ENCODE results near the gene CHRNA3.

CHRNA3 gene

GRCh38 chr15:78638658-78639314 lies 18.0 kb upstream of the CHRNA3 start:
- H3K4me3 ChIP-seq (ENCODE audit: low read depth, low read length), result no peak overlapping the region
- DNase-seq (ENCODE audit: low read depth), result no peak

GRCh38 chr15:78637776-78638435 lies 17.1 kb upstream of the CHRNA3 start:
- no peak overlapping the region for H3K4me3 ChIP-seq (ENCODE audit: low read depth, low read length)
- DNase-seq (ENCODE audit: low read depth), result no peak

- DNase-seq (ENCODE audit: low read depth), result no peak
- H3K4me3 ChIP-seq (ENCODE audit: low read depth, low read length), result no peak overlapping the region
These were observed 15.6 kb upstream of the CHRNA3 start for GRCh38 chr15:78636378-78636859.

GRCh38 chr15:78635346-78635745 lies 14.6 kb upstream of the CHRNA3 start:
- no peak overlapping the region for H3K4me3 ChIP-seq (ENCODE audit: low read depth, low read length)
- no peak for DNase-seq (ENCODE audit: low read depth)

- H3K4me3 ChIP-seq (ENCODE audit: low read depth, low read length), result no peak overlapping the region
- DNase-seq (ENCODE audit: low read depth), result no peak
These were observed 13.7 kb upstream of the CHRNA3 start for GRCh38 chr15:78634210-78635145.

GRCh38 chr15:78633348-78633747 lies 12.6 kb upstream of the CHRNA3 start:
- no peak for DNase-seq (ENCODE audit: low read depth)
- H3K4me3 ChIP-seq (ENCODE audit: low read depth, low read length), result no peak overlapping the region

GRCh38 chr15:78630886-78631633 lies 10.3 kb upstream of the CHRNA3 start:
- no peak overlapping the region for H3K4me3 ChIP-seq (ENCODE audit: low read depth, low read length)
- no peak for DNase-seq (ENCODE audit: low read depth)

- no peak for DNase-seq (ENCODE audit: low read depth)
- no peak overlapping the region for H3K4me3 ChIP-seq (ENCODE audit: low read depth, low read length)
These were observed 8.9 kb upstream of the CHRNA3 start for GRCh38 chr15:78629716-78630065.

GRCh38 chr15:78629031-78629715 lies 8.4 kb upstream of the CHRNA3 start:
- DNase-seq (ENCODE audit: low read depth), result no peak
- no peak overlapping the region for H3K4me3 ChIP-seq (ENCODE audit: low read depth, low read length)

- no peak for DNase-seq (ENCODE audit: low read depth)
- H3K4me3 ChIP-seq (ENCODE audit: low read depth, low read length), result no peak overlapping the region
These were observed 7.4 kb upstream of the CHRNA3 start for GRCh38 chr15:78628227-78628626.

GRCh38 chr15:78627348-78627747 lies 6.6 kb upstream of the CHRNA3 start:
- no peak overlapping the region for H3K4me3 ChIP-seq (ENCODE audit: low read depth, low read length)
- no peak for DNase-seq (ENCODE audit: low read depth)

GRCh38 chr15:78626381-78626995 lies 5.7 kb upstream of the CHRNA3 start:
- no peak overlapping the region for H3K4me3 ChIP-seq (ENCODE audit: low read depth, low read length)
- no peak for DNase-seq (ENCODE audit: low read depth)

- DNase-seq (ENCODE audit: low read depth), result no peak
These were observed 4.9 kb upstream of the CHRNA3 start for GRCh38 chr15:78625606-78626280.

GRCh38 chr15:78624651-78625590 lies 4.1 kb upstream of the CHRNA3 start:
- DNase-seq (ENCODE audit: low read depth), result no peak

More at GRCh38 chr15:78625606-78626280, 4.9 kb upstream of the CHRNA3 start:
- no peak overlapping the region for H3K4me3 ChIP-seq (ENCODE audit: low read depth, low read length)

GRCh38 chr15:78623786-78624497 lies 3.1 kb upstream of the CHRNA3 start:
- DNase-seq (ENCODE audit: low read depth), result no peak
- H3K4me3 ChIP-seq (ENCODE audit: low read depth, low read length), result no peak overlapping the region

More at GRCh38 chr15:78624651-78625590, 4.1 kb upstream of the CHRNA3 start:
- H3K4me3 ChIP-seq (ENCODE audit: low read depth, low read length), result no peak overlapping the region

- H3K4me3 ChIP-seq (ENCODE audit: low read depth, low read length), result no peak overlapping the region
- no peak for DNase-seq (ENCODE audit: low read depth)
These were observed 1.1 kb upstream of the CHRNA3 start for GRCh38 chr15:78621810-78622402.

Data from skeletal muscle cell (primary cell).